NCI-H2081 treated with DMSO at 0.1 percent for 48 hours (cell line): ENCODE data around the gene ZNF366.

ENCODE experiments used
- DNase-seq: peaks from one replicate; lab custom pipeline; 2025; lab: John Stamatoyannopoulos, UW

The ZNF366 gene

GRCh38 chr5:72402959-72403628, 104.1 kb downstream of the ZNF366 start:
- no peak for DNase-seq

GRCh38 chr5:72402381-72402890, 104.8 kb downstream of the ZNF366 start:
- DNase-seq, result no peak

GRCh38 chr5:72400950-72401349, 106.3 kb downstream of the ZNF366 start:
- DNase-seq, result no peak

GRCh38 chr5:72397836-72398235, 109.4 kb downstream of the ZNF366 start:
- no peak for DNase-seq

- DNase-seq, result no peak
Observed at GRCh38 chr5:72394688-72395087, 112.5 kb downstream of the ZNF366 start.

GRCh38 chr5:72393052-72393451, 114.2 kb downstream of the ZNF366 start:
- no peak for DNase-seq
